Trophoblast cell (in vitro differentiated cells and primary cell): ENCODE results near the gene COL3A1.

ENCODE experiments used
- DNase-seq, 2 donors: peaks; one replicate each; pipeline ENCODE4 v3.0.0-alpha.2; 2016
- H2AFZ ChIP-seq: 2 replicates; pipeline ENCODE4 v1.6.1; 2013; ENCODE audit warnings: low read length, moderate library complexity, mild to moderate bottlenecking; ENCODE audit not compliant: insufficient read depth, poor library complexity
- H2AK5ac ChIP-seq: 2 replicates; pipeline ENCODE4 v1.6.1; 2013; ENCODE audit warnings: mild to moderate bottlenecking, low read length
- H2BK120ac ChIP-seq: 2 replicates; pipeline ENCODE4 v1.6.1; 2013; ENCODE audit warnings: low read length, mild to moderate bottlenecking, moderate library complexity; ENCODE audit not compliant: insufficient read depth, poor library complexity
- H2BK12ac ChIP-seq: 2 replicates; pipeline ENCODE4 v1.6.1; 2013; ENCODE audit warnings: mild to moderate bottlenecking, low read length, moderate library complexity
- H2BK5ac ChIP-seq: 2 replicates; pipeline ENCODE4 v1.6.1; 2013; ENCODE audit warnings: low read length, low read depth, moderate library complexity, mild to moderate bottlenecking; ENCODE audit not compliant: poor library complexity
- H3K14ac ChIP-seq: 2 replicates; pipeline ENCODE4 v1.6.1; 2013; ENCODE audit warnings: mild to moderate bottlenecking, low read length
- H3K18ac ChIP-seq: 2 replicates; pipeline ENCODE4 v1.6.1; 2013; ENCODE audit warnings: mild to moderate bottlenecking, low read length
- H3K23ac ChIP-seq: 2 replicates; pipeline ENCODE4 v1.6.1; 2013; ENCODE audit warnings: low read length
- H3K27ac ChIP-seq: 2 replicates; pipeline ENCODE4 v1.5.1; 2013; ENCODE audit warnings: low read depth, mild to moderate bottlenecking, inconsistent platforms, low read length, moderate library complexity
- H3K27me3 ChIP-seq: 2 replicates; pipeline ENCODE4 v1.6.1; 2013; ENCODE audit warnings: inconsistent platforms, mild to moderate bottlenecking, low read length, moderate library complexity; ENCODE audit not compliant: insufficient read depth
- H3K36me3 ChIP-seq, 2 experiments: 1 replicate in 1 of 2; 2 replicates in 1 of 2; pipeline ENCODE4 v1.6.1; 2013; ENCODE audit warnings: low read length in 2 of 2, mild to moderate bottlenecking in 2 of 2, moderate library complexity in 1 of 2; ENCODE audit not compliant: insufficient read depth in 2 of 2, control insufficient read depth in 1 of 2
- H3K4ac ChIP-seq: 2 replicates; pipeline ENCODE4 v1.6.1; 2013; ENCODE audit warnings: low read depth, mild to moderate bottlenecking, low read length, moderate library complexity
- H3K4me1 ChIP-seq, 2 experiments: 1 replicate in 1 of 2; 2 replicates in 1 of 2; pipeline ENCODE4 v1.6.1; 2013; ENCODE audit warnings: low read length in 2 of 2, mild to moderate bottlenecking in 2 of 2, moderate library complexity in 1 of 2; ENCODE audit not compliant: insufficient read depth in 2 of 2, control insufficient read depth in 1 of 2
- H3K4me2 ChIP-seq: 2 replicates; pipeline ENCODE4 v1.6.1; 2013; ENCODE audit warnings: inconsistent platforms, mild to moderate bottlenecking, low read length, moderate library complexity
- H3K4me3 ChIP-seq: 2 replicates; pipeline ENCODE4 v1.5.1; 2013; ENCODE audit warnings: mild to moderate bottlenecking, low read depth, low read length, inconsistent platforms
- H3K79me1 ChIP-seq: one replicate; pipeline ENCODE4 v1.6.1; 2013; ENCODE audit warnings: low read length
- H3K79me2 ChIP-seq: 2 replicates; pipeline ENCODE4 v1.6.1; 2013; ENCODE audit warnings: low read length, mild to moderate bottlenecking; ENCODE audit not compliant: control insufficient read depth, insufficient read depth, poor library complexity
- H3K9ac ChIP-seq: 2 replicates; pipeline ENCODE4 v1.6.1; 2013; ENCODE audit warnings: mild to moderate bottlenecking, low read length
- H3K9me3 ChIP-seq: 2 replicates; pipeline ENCODE4 v1.6.1; 2013; ENCODE audit warnings: low read depth, mild to moderate bottlenecking, control low read depth, inconsistent platforms, low read length; ENCODE audit not compliant: insufficient read depth
- H4K12ac ChIP-seq: 2 replicates; pipeline ENCODE4 v1.6.1; 2013; ENCODE audit warnings: low read depth, mild to moderate bottlenecking, low read length, moderate library complexity
- H4K8ac ChIP-seq: 2 replicates; pipeline ENCODE4 v1.6.1; 2013; ENCODE audit warnings: low read depth, mild to moderate bottlenecking, low read length, moderate library complexity
- H4K91ac ChIP-seq: one replicate; pipeline ENCODE4 v1.6.1; 2013; ENCODE audit warnings: low read depth, mild to moderate bottlenecking, low read length, moderate library complexity
- WGBS: extraction: QIAGEN DNeasy Blood & Tissue Kit; methylation state at CpG from one replicate; pipeline ENCODE4 v1.1.7; 2013; ENCODE audit warnings: missing lambda C conversion rate; ENCODE audit not compliant: insufficient read length, insufficient coverage; ENCODE audit errors: extremely low coverage; 5-methylcytosine and 5-hydroxymethylcytosine counted together

The COL3A1 gene

GRCh38 chr2:189000221-189000620 lies 26.0 kb downstream of the COL3A1 start:
- H3K4me3 ChIP-seq, result no peak overlapping the region
- peaks cover 28 to 46% of the 10 kb centered on the region in 2 experiments for H3K36me3 ChIP-seq
- H3K79me1 ChIP-seq, result no peaks in the 10 kb centered on the region
- DNase-seq, result peak in 1 of 2 donors; percentile 72
- H2BK5ac ChIP-seq, result no peak overlapping the region
- no peak overlapping the region for H3K23ac ChIP-seq
- H3K4me2 ChIP-seq, result no peak overlapping the region
- H3K27ac ChIP-seq, result no peak overlapping the region
- H3K18ac ChIP-seq, result no peak overlapping the region
- no peak overlapping the region for H3K4ac ChIP-seq
- peaks cover 2% of the 10 kb centered on the region in 2 experiments for H3K4me1 ChIP-seq
- H2AFZ ChIP-seq, result no peak overlapping the region
- no peak overlapping the region for H2AK5ac ChIP-seq
- H3K9me3 ChIP-seq, result no peaks in the 10 kb centered on the region
- no peak overlapping the region for H2BK120ac ChIP-seq
- H4K8ac ChIP-seq, result no peak overlapping the region
- no peaks in the 10 kb centered on the region for H3K27me3 ChIP-seq
- no peak overlapping the region for H2BK12ac ChIP-seq
- H4K91ac ChIP-seq, result no peak overlapping the region
- no peak overlapping the region for H3K9ac ChIP-seq
- H3K14ac ChIP-seq, result no peak overlapping the region
- no peaks in the 10 kb centered on the region for H3K79me2 ChIP-seq
- H4K12ac ChIP-seq, result no peak overlapping the region

- no peak overlapping the region for H2BK5ac ChIP-seq
- no peak overlapping the region for H4K12ac ChIP-seq
- H2BK12ac ChIP-seq, result no peak overlapping the region
- peak; percentile 58 to 81 for DNase-seq
- H3K4me3 ChIP-seq, result no peak overlapping the region
- H3K18ac ChIP-seq, result no peak overlapping the region
- no peak overlapping the region for H3K9ac ChIP-seq
- H4K8ac ChIP-seq, result no peak overlapping the region
- WGBS, result no CpG with 5 or more reads among the region's 1 CpG
- no peak overlapping the region for H3K4ac ChIP-seq
- H3K23ac ChIP-seq, result no peak overlapping the region
- no peaks in the 10 kb centered on the region for H3K9me3 ChIP-seq
- no peak overlapping the region for H2AK5ac ChIP-seq
- no peak overlapping the region for H2AFZ ChIP-seq
- no peak overlapping the region for H3K14ac ChIP-seq
- peaks cover 25 to 41% of the 10 kb centered on the region in 2 experiments for H3K36me3 ChIP-seq
- no peak overlapping the region for H3K4me2 ChIP-seq
- no peak overlapping the region for H2BK120ac ChIP-seq
- no peaks in the 10 kb centered on the region for H3K79me2 ChIP-seq
- H3K27ac ChIP-seq, result no peak overlapping the region
- H3K4me1 ChIP-seq, result peaks cover 2% of the 10 kb centered on the region in 2 experiments
- no peak overlapping the region for H4K91ac ChIP-seq
- no peaks in the 10 kb centered on the region for H3K27me3 ChIP-seq
- no peaks in the 10 kb centered on the region for H3K79me1 ChIP-seq
Observed at GRCh38 chr2:189002079-189002478, 27.9 kb downstream of the COL3A1 start.

GRCh38 chr2:189008555-189009262 lies 34.5 kb downstream of the COL3A1 start:
- H3K79me1 ChIP-seq, result no peaks in the 10 kb centered on the region
- no peak overlapping the region for H2AFZ ChIP-seq
- H2BK12ac ChIP-seq, result no peak overlapping the region
- no peak overlapping the region for H3K14ac ChIP-seq
- H4K12ac ChIP-seq, result no peak overlapping the region
- DNase-seq, result no peak
- no CpG with 5 or more reads among the region's 9 CpGs for WGBS
- H3K36me3 ChIP-seq, result peaks cover 26 to 38% of the 10 kb centered on the region in 2 experiments
- no peak overlapping the region for H3K27ac ChIP-seq
- H3K4me2 ChIP-seq, result no peak overlapping the region
- no peak overlapping the region for H2BK5ac ChIP-seq
- no peak overlapping the region for H3K4ac ChIP-seq
- H3K79me2 ChIP-seq, result no peaks in the 10 kb centered on the region
- H2AK5ac ChIP-seq, result no peak overlapping the region
- H3K9ac ChIP-seq, result no peak overlapping the region
- no peaks in the 10 kb centered on the region for H3K27me3 ChIP-seq
- H4K8ac ChIP-seq, result no peak overlapping the region
- H3K9me3 ChIP-seq, result no peaks in the 10 kb centered on the region
- H3K4me3 ChIP-seq, result no peak overlapping the region
- H3K23ac ChIP-seq, result no peak overlapping the region
- no peak overlapping the region for H4K91ac ChIP-seq
- no peak overlapping the region for H2BK120ac ChIP-seq
- H3K18ac ChIP-seq, result no peak overlapping the region
- no peaks in the 10 kb centered on the region for H3K4me1 ChIP-seq

GRCh38 chr2:189010536-189010935 lies 36.4 kb downstream of the COL3A1 start:
- no peak overlapping the region for H4K12ac ChIP-seq
- H2AK5ac ChIP-seq, result no peak overlapping the region
- H2BK5ac ChIP-seq, result no peak overlapping the region
- H3K36me3 ChIP-seq, result peaks cover 18 to 30% of the 10 kb centered on the region in 2 experiments
- H3K9me3 ChIP-seq, result no peaks in the 10 kb centered on the region
- no peak overlapping the region for H3K27ac ChIP-seq
- no peaks in the 10 kb centered on the region for H3K27me3 ChIP-seq
- no peak overlapping the region for H2BK120ac ChIP-seq
- no peak overlapping the region for H2AFZ ChIP-seq
- H3K4me3 ChIP-seq, result no peak overlapping the region
- no peak overlapping the region for H3K14ac ChIP-seq
- no peak overlapping the region for H4K91ac ChIP-seq
- WGBS, result no CpG with 5 or more reads among the region's 6 CpGs
- H3K4me2 ChIP-seq, result no peak overlapping the region
- H4K8ac ChIP-seq, result no peak overlapping the region
- no peaks in the 10 kb centered on the region for H3K79me1 ChIP-seq
- no peak overlapping the region for H3K18ac ChIP-seq
- H3K4me1 ChIP-seq, result no peaks in the 10 kb centered on the region
- no peaks in the 10 kb centered on the region for H3K79me2 ChIP-seq
- DNase-seq, result no peak
- no peak overlapping the region for H3K9ac ChIP-seq
- no peak overlapping the region for H3K4ac ChIP-seq
- no peak overlapping the region for H3K23ac ChIP-seq
- H2BK12ac ChIP-seq, result no peak overlapping the region
